IMR-90 (cell line): ENCODE data around the gene RPP30. TPM values are rescaled to one million over a fixed set of nuclear protein-coding genes. Genes with fewer than 3 reads are reported as not detected.
A peak's percentile ranks its signal among the peaks of the same experiment; 100 is the strongest.

ENCODE experiments used
- ATAC-seq: fragments of 200-7000 bp; cut with Tn5 transposase; 2 replicates; pipeline ENCODE4 v1.9.1; 2020; ENCODE audit warnings: low read depth, mild to moderate bottlenecking, moderate library complexity
- BruUV-seq: library from RNA; stranded (reverse); fragments of 400-500 nt; replicated peaks from 2 replicates; lab custom pipeline; 2021; lab: Mats Ljungman, UMichigan
- CTCF ChIA-PET: fragments of 300-600 bp; formaldehyde crosslinking; extraction: SDS; loops from one replicate; lab custom pipeline; 2021; ENCODE audit warnings: antibody characterized with exemption; lab: Yijun Ruan, JAX
- POLR2A ChIA-PET: fragments of 300-600 bp; sonication (Branson Sonifier 250); formaldehyde crosslinking; loops from one replicate; lab custom pipeline; 2022; ENCODE audit warnings: antibody characterized with exemption; ENCODE audit not compliant: unreplicated experiment; lab: Charles Lee
- DNase-seq: peaks from one replicate; pipeline ENCODE4 v3.0.0; 2013
- H2AFZ ChIP-seq: replicated peaks from 2 replicates; pipeline ENCODE3; 2013; ENCODE audit warnings: low read length, mild to moderate bottlenecking; ENCODE audit not compliant: poor library complexity
- H2AK5ac ChIP-seq: 2 replicates; pipeline ENCODE4 v1.6.1; 2013; ENCODE audit warnings: low read depth, low read length, inconsistent platforms
- H2AK9ac ChIP-seq: replicated peaks from 2 replicates; pipeline ENCODE3; 2013; ENCODE audit warnings: mild to moderate bottlenecking, low read depth, low read length, moderate library complexity; ENCODE audit not compliant: poor library complexity
- H2BK120ac ChIP-seq: 2 replicates; pipeline ENCODE4 v1.6.1; 2013; ENCODE audit warnings: low read depth, low read length, inconsistent platforms
- H2BK15ac ChIP-seq: 3 replicates; pipeline ENCODE4 v1.6.1; 2013; ENCODE audit warnings: low read depth, low read length, inconsistent platforms
- H2BK20ac ChIP-seq: 2 replicates; pipeline ENCODE4 v1.6.1; 2013; ENCODE audit warnings: low read depth, mild to moderate bottlenecking, inconsistent platforms, low read length, moderate library complexity
- H2BK5ac ChIP-seq: 2 replicates; pipeline ENCODE4 v1.6.1; 2013; ENCODE audit warnings: mild to moderate bottlenecking, low read depth, low read length, inconsistent platforms; ENCODE audit not compliant: poor library complexity, severe bottlenecking
- H3K14ac ChIP-seq: replicated peaks from 2 replicates; pipeline ENCODE4 v1.6.1; 2013; ENCODE audit warnings: low read depth, low read length, inconsistent platforms
- H3K18ac ChIP-seq: 2 replicates; pipeline ENCODE4 v1.6.1; 2013; ENCODE audit warnings: low read depth, low read length, control low read depth
- H3K23ac ChIP-seq: 2 replicates; pipeline ENCODE4 v1.6.1; 2013; ENCODE audit warnings: low read depth, low read length, inconsistent platforms
- H3K27ac ChIP-seq: 2 replicates; pipeline ENCODE4 v1.5.1; 2013; ENCODE audit warnings: mild to moderate bottlenecking, control low read depth, low read length; ENCODE audit not compliant: insufficient read depth
- H3K27me3 ChIP-seq: 2 replicates; pipeline ENCODE4 v1.6.1; 2013; ENCODE audit warnings: low read length; ENCODE audit not compliant: control insufficient read depth, insufficient read depth
- H3K36me3 ChIP-seq: 2 replicates; pipeline ENCODE4 v1.6.1; 2013; ENCODE audit warnings: low read length, mixed read lengths; ENCODE audit not compliant: control insufficient read depth, insufficient read depth
- H3K4ac ChIP-seq: 2 replicates; pipeline ENCODE4 v1.6.1; 2013; ENCODE audit warnings: low read depth, low read length, inconsistent platforms
- H3K4me1 ChIP-seq: 2 replicates; pipeline ENCODE4 v1.6.1; 2013; ENCODE audit warnings: low read length, mixed read lengths; ENCODE audit not compliant: control insufficient read depth, insufficient read depth
- H3K4me2 ChIP-seq: 2 replicates; pipeline ENCODE4 v1.6.1; 2013; ENCODE audit warnings: low read depth, mild to moderate bottlenecking, control low read depth, low read length, moderate library complexity
- H3K4me3 ChIP-seq: 2 replicates; pipeline ENCODE4 v1.5.1; 2013; ENCODE audit warnings: low read depth, mild to moderate bottlenecking, control low read depth, low read length, moderate library complexity; ENCODE audit not compliant: insufficient read depth
- H3K56ac ChIP-seq: 2 replicates; pipeline ENCODE4 v1.6.1; 2013; ENCODE audit warnings: low read length, inconsistent platforms; ENCODE audit not compliant: insufficient read depth; ENCODE audit errors: extremely low read depth
- H3K79me1 ChIP-seq, 2 experiments: 2 replicates each; pipeline ENCODE4 v1.6.1; 2013; ENCODE audit warnings: low read length in 2 of 2, inconsistent platforms in 1 of 2, low read depth in 1 of 2
- H3K9ac ChIP-seq: 2 replicates; pipeline ENCODE4 v1.6.1; 2013; ENCODE audit warnings: low read depth, low read length, control low read depth
- H3K9me1 ChIP-seq: 2 replicates; pipeline ENCODE4 v1.6.1; 2013; ENCODE audit warnings: low read length, inconsistent platforms; ENCODE audit not compliant: insufficient read depth
- H3K9me3 ChIP-seq: 2 replicates; pipeline ENCODE4 v1.6.1; 2013; ENCODE audit warnings: low read length; ENCODE audit not compliant: control insufficient read depth, insufficient read depth
- H4K20me1 ChIP-seq: 2 replicates; pipeline ENCODE4 v1.6.1; 2013; ENCODE audit warnings: low read length, inconsistent platforms; ENCODE audit not compliant: insufficient read depth
- H4K5ac ChIP-seq: 2 replicates; pipeline ENCODE4 v1.6.1; 2013; ENCODE audit warnings: mild to moderate bottlenecking, low read depth, low read length, control low read depth
- H4K8ac ChIP-seq, 2 experiments: 2 replicates each; pipeline ENCODE4 v1.6.1; 2013; ENCODE audit warnings: low read depth in 2 of 2, low read length in 2 of 2, control low read depth in 1 of 2, inconsistent platforms in 1 of 2
- H4K91ac ChIP-seq: 2 replicates; pipeline ENCODE4 v1.6.1; 2013; ENCODE audit warnings: low read depth, low read length, inconsistent platforms; ENCODE audit not compliant: insufficient read depth
- BHLHE40 ChIP-seq: fragments of 150-350 bp; IDR thresholded peaks from 2 replicates; pipeline ENCODE4 v1.6.1; 2016; ENCODE audit warnings: mild to moderate bottlenecking, low read depth, low read length
- CEBPB ChIP-seq: IDR thresholded peaks from 2 replicates; pipeline ENCODE4 v1.6.1; 2012; ENCODE audit warnings: low read depth, low read length, improper control_type of control experiment
- CHD1 ChIP-seq: IDR thresholded peaks from 2 replicates; pipeline ENCODE4 v1.6.1; 2012; ENCODE audit warnings: low read depth, low read length, improper control_type of control experiment
- CTCF ChIP-seq: conservative IDR thresholded peaks from 2 replicates; pipeline ENCODE4 v1.5.1; 2012; ENCODE audit warnings: mild to moderate bottlenecking, low read depth, low read length, improper control_type of control experiment
- ELK1 ChIP-seq: fragments of 150-350 bp; IDR thresholded peaks from 2 replicates; pipeline ENCODE4 v1.6.1; 2016; ENCODE audit warnings: low read depth, mild to moderate bottlenecking, low read length, moderate library complexity, borderline replicate concordance
- FOS ChIP-seq: fragments of 150-350 bp; IDR thresholded peaks from 2 replicates; pipeline ENCODE4 v1.6.1; 2016; ENCODE audit warnings: low read depth, low read length
- MAFK ChIP-seq: IDR thresholded peaks from 2 replicates; pipeline ENCODE4 v1.6.1; 2012; ENCODE audit warnings: low read depth, low read length, improper control_type of control experiment
- MAZ ChIP-seq: IDR thresholded peaks from 2 replicates; pipeline ENCODE4 v1.6.1; 2012; ENCODE audit warnings: low read depth, mild to moderate bottlenecking, low read length, improper control_type of control experiment, moderate library complexity, borderline replicate concordance
- POLR2A ChIP-seq: IDR thresholded peaks from 2 replicates; pipeline ENCODE4 v1.6.1; 2012; ENCODE audit warnings: mild to moderate bottlenecking, low read depth, low read length
- RCOR1 ChIP-seq: IDR thresholded peaks from 2 replicates; pipeline ENCODE4 v1.6.1; 2012; ENCODE audit warnings: mild to moderate bottlenecking, low read length, improper control_type of control experiment; ENCODE audit not compliant: insufficient replicate concordance
- RFX5 ChIP-seq: IDR thresholded peaks from 2 replicates; pipeline ENCODE4 v1.8.0; 2012; ENCODE audit warnings: low read depth, mild to moderate bottlenecking, low read length, moderate library complexity
- SMC3 ChIP-seq: fragments of 150-350 bp; IDR thresholded peaks from 2 replicates; pipeline ENCODE4 v1.6.1; 2016; ENCODE audit warnings: low read depth, mild to moderate bottlenecking, antibody characterized with exemption, low read length, moderate library complexity
- WGBS, 2 experiments: methylation state at CpG; one replicate each; pipeline versions ENCODE4 v1.1.5 to v1.1.7; 2013; ENCODE audit warnings: missing lambda C conversion rate in 2 of 2; ENCODE audit not compliant: insufficient read length in 1 of 2; ENCODE audit errors: extremely low coverage in 2 of 2; 5-methylcytosine and 5-hydroxymethylcytosine counted together
- dilution Hi-C: fragments of 300-500 bp; cut with HindIII; formaldehyde crosslinking; loops from one replicate; pipeline ENCODE4 v1.14.3; 2018; ENCODE audit warnings: low sequenced_read_pairs; ENCODE audit not compliant: unreplicated experiment
- in situ Hi-C: fragments of 300-500 bp; cut with MboI; formaldehyde crosslinking; loops from 3 replicates; pipeline ENCODE4 v1.14.3; 2019; ENCODE audit warnings: low sequenced_read_pairs, inconsistent platforms, mixed read lengths
- intact Hi-C: fragments of 100-400 bp; cut with micrococcal nuclease; formaldehyde crosslinking; loops from 2 replicates; pipeline ENCODE4 v1.10.0; 2022
- polyA plus RNA-seq, 3 experiments: library from polyadenylated mRNA; depleted of rRNA; stranded (reverse); fragments of >200 nt; gene quantifications; 2 replicates each; pipeline ENCODE4 v1.2.3, GENCODE V29; 2012; ENCODE audit warnings: low replicate concordance in 1 of 3
- total RNA-seq: library from RNA; depleted of rRNA; stranded (reverse); fragments of >200 nt; gene quantifications from 2 replicates; pipeline ENCODE4 v1.2.3, GENCODE V29; 2012
- TF ChIP-seq, protein P1 (sequence below): fragments of 150-350 bp; IDR thresholded peaks from 2 replicates; pipeline ENCODE4 v1.6.1; 2017; ENCODE audit warnings: mild to moderate bottlenecking, antibody characterized with exemption, low read length, low read depth

Gene RPP30
- total and polyA plus RNA-seq, 2 of the 4 experiments (the other 2 are of a cell fraction): 27.6 to 45.2 TPM

GRCh38 chr10:90920986-90921666, 49.4 kb downstream of the RPP30 start, which contains the start of gene ANKRD1:
Gene ANKRD1, minus strand, starts transcription at chr10:90921087. Its CDS starts 60 bp downstream, at chr10:90921027.
- POLR2A ChIA-PET: interaction anchor here (1.4 kb wide), 1 partner anchor 9 kb away, joined by 5 read pairs; no protein-coding TSS in a partner anchor
- H3K4me3 ChIP-seq: peak within 1 kb of the TSS; percentile 6; the same call in 1 of the 2 replicates
- peak within 1 kb of the TSS; percentile 8 for H2AK9ac ChIP-seq
- peak within 1 kb of the TSS; percentile 39; the same call in 1 of the 2 replicates for H3K4me2 ChIP-seq
- H3K4ac ChIP-seq: peak within 1 kb of the TSS; percentile 86
- H3K9ac ChIP-seq: peak within 1 kb of the TSS; percentile 25; the same call in 1 of the 2 replicates
- H3K56ac ChIP-seq: peak within 1 kb of the TSS; percentile 62
- H3K4me1 ChIP-seq: peaks cover 7% of the 10 kb centered on the region
- DNase-seq (peak; percentile 87), ATAC-seq (peak; percentile 87)
- peak within 1 kb of the TSS; percentile 77 for H3K14ac ChIP-seq
- H2AK5ac ChIP-seq: peak within 1 kb of the TSS; percentile 95
- H2AFZ ChIP-seq: peak within 1 kb of the TSS; percentile 74
- in situ Hi-C loops (loop anchor here (25.0 kb wide), 1 partner anchor 991 kb away; the partner anchor contains the start of genes BTAF1 and FGFBP3), dilution Hi-C loops (no loop called here), intact Hi-C loops (loop anchor here (1.0 kb wide), 1 partner anchor 9 kb away; no protein-coding TSS in a partner anchor)
- no peaks in the 10 kb centered on the region for H3K36me3 ChIP-seq
- H4K8ac ChIP-seq: peak within 1 kb of the TSS; percentile 71 to 76; a peak in 3 of 4 replicates
- peak within 1 kb of the TSS; percentile 31; the same call in 1 of the 2 replicates for H4K5ac ChIP-seq
- H4K20me1 ChIP-seq: no peaks in the 10 kb centered on the region
- H2BK5ac ChIP-seq: peak within 1 kb of the TSS; percentile 83
- CTCF ChIA-PET: interaction anchor here (1.1 kb wide), 1 partner anchor 9 kb away, joined by 4 read pairs; no protein-coding TSS in a partner anchor
- H3K18ac ChIP-seq: peak within 1 kb of the TSS; percentile 73; the same call in 1 of the 2 replicates
- 0 out of 2 replicates have a peak, but pooled peaks cover 4% of the 10 kb centered on the region for H3K9me1 ChIP-seq
- BruUV-seq: no TSS peak
- peak within 1 kb of the TSS; percentile 72 for H2BK15ac ChIP-seq
- 0 out of 4 replicates have a peak, but pooled peaks cover 0 to 5% of the 10 kb centered on the region in 2 experiments for H3K79me1 ChIP-seq
- peak within 1 kb of the TSS; percentile 21 for H3K23ac ChIP-seq
- H3K27ac ChIP-seq: peak within 1 kb of the TSS; percentile 43; the same call in 1 of the 2 replicates
- H3K27me3 ChIP-seq: no peaks in the 10 kb centered on the region
- peak within 1 kb of the TSS; percentile 94 for H2BK20ac ChIP-seq
- H4K91ac ChIP-seq: peak within 1 kb of the TSS; percentile 96
- peak within 1 kb of the TSS; percentile 92 for H2BK120ac ChIP-seq
- 17% methylated on average over 1 of the region's 5 CpGs; no CpG with 5 or more reads in 1 of the 2 experiments for WGBS, 2 experiments
- H3K9me3 ChIP-seq: no peaks in the 10 kb centered on the region
- TF ChIP-seq, protein P1, sequence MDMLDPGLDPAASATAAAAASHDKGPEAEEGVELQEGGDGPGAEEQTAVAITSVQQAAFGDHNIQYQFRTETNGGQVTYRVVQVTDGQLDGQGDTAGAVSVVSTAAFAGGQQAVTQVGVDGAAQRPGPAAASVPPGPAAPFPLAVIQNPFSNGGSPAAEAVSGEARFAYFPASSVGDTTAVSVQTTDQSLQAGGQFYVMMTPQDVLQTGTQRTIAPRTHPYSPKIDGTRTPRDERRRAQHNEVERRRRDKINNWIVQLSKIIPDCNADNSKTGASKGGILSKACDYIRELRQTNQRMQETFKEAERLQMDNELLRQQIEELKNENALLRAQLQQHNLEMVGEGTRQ: no peak
- no peak for TF ChIP-seq MAZ
- TF ChIP-seq MAFK: peak; percentile 19; the same call in 1 of the 2 replicates
- TF ChIP-seq RFX5: no peak
- no peak for TF ChIP-seq CHD1
- no peak for TF ChIP-seq ELK1
- 0 out of 2 replicates have a peak, but pooled peaks have one; percentile 33 for TF ChIP-seq FOS
- TF ChIP-seq POLR2A: no peak
- TF ChIP-seq CTCF: no peak
- peak; percentile 83 for TF ChIP-seq CEBPB
- TF ChIP-seq BHLHE40: no peak
- no peak for TF ChIP-seq SMC3
- TF ChIP-seq RCOR1: no peak
